CD14-positive monocyte (primary cell): ENCODE measurements around the gene MORN5. TPM values are rescaled to one million over a fixed set of nuclear protein-coding genes. Genes with fewer than 3 reads are reported as not detected.
A peak's percentile ranks its signal among the peaks of the same experiment; 100 is the strongest.

Source experiments
- DNase-seq, 3 donors: peaks; one replicate each; pipeline ENCODE4 v3.0.0-alpha.2; 2011 to 2022
- H2AFZ ChIP-seq: 2 replicates; pipeline ENCODE4 v1.6.0; 2012; ENCODE audit warnings: mild to moderate bottlenecking, low read depth, low read length, inconsistent platforms; ENCODE audit not compliant: insufficient read depth, poor library complexity, severe bottlenecking
- H3K27ac ChIP-seq, 2 donors: 1 replicate in 1 of 2; 2 replicates in 1 of 2; pipeline ENCODE4 v1.5.1; 2012 to 2013; ENCODE audit warnings: low read length in 2 of 2, control low read depth in 1 of 2, inconsistent platforms in 1 of 2, low read depth in 1 of 2, mild to moderate bottlenecking in 1 of 2
- H3K27me3 ChIP-seq, 2 donors: one replicate each; pipeline versions ENCODE4 v1.6.0 to v1.6.1; 2011 to 2013; ENCODE audit warnings: low read length in 2 of 2; ENCODE audit not compliant: control insufficient read depth in 2 of 2, insufficient read depth in 2 of 2
- H3K36me3 ChIP-seq, 2 donors: replicated peaks in 1 of 2; 1 replicate in 1 of 2; 2 replicates in 1 of 2; pipeline versions ENCODE4 v1.5.1 to v1.6.1; 2012 to 2013; ENCODE audit warnings: low read length in 2 of 2, control low read depth in 1 of 2, inconsistent platforms in 1 of 2, mild to moderate bottlenecking in 1 of 2; ENCODE audit not compliant: insufficient read depth in 2 of 2, control insufficient read depth in 1 of 2
- H3K4me1 ChIP-seq, 2 donors: 1 replicate in 1 of 2; 2 replicates in 1 of 2; pipeline versions ENCODE4 v1.5.1 to v1.6.1; 2012 to 2013; ENCODE audit warnings: low read length in 2 of 2, control low read depth in 1 of 2, inconsistent platforms in 1 of 2, mild to moderate bottlenecking in 1 of 2, moderate library complexity in 1 of 2; ENCODE audit not compliant: insufficient read depth in 2 of 2, control insufficient read depth in 1 of 2
- H3K4me2 ChIP-seq: replicated peaks from 2 replicates; pipeline ENCODE3; 2012; ENCODE audit warnings: low read length, moderate library complexity, mild to moderate bottlenecking; ENCODE audit not compliant: poor library complexity, severe bottlenecking; ENCODE audit errors: extremely low read depth
- H3K4me3 ChIP-seq, 3 experiments: fragments of 200-600 bp in 1 of 3; sonication (generic) in 1 of 3; replicated peaks in 1 of 3; 1 replicate in 2 of 3; 2 replicates in 1 of 3; pipeline ENCODE4 v1.5.1; 2011 to 2013; ENCODE audit warnings: low read length in 3 of 3, mild to moderate bottlenecking in 3 of 3, control low read depth in 2 of 3, low read depth in 2 of 3, inconsistent platforms in 1 of 3, moderate library complexity in 1 of 3
- H3K79me2 ChIP-seq: 2 replicates; pipeline ENCODE4 v1.6.0; 2012; ENCODE audit warnings: mild to moderate bottlenecking, control low read depth, inconsistent platforms, low read length, moderate library complexity; ENCODE audit not compliant: insufficient read depth
- H3K9ac ChIP-seq: 2 replicates; pipeline ENCODE4 v1.6.0; 2017; ENCODE audit warnings: low read length, mild to moderate bottlenecking; ENCODE audit not compliant: insufficient read depth, poor library complexity, severe bottlenecking
- H3K9me3 ChIP-seq, 2 donors: replicated peaks in 1 of 2; 1 replicate in 1 of 2; 2 replicates in 1 of 2; pipeline versions ENCODE4 v1.5.1 to v1.6.1; 2012 to 2013; ENCODE audit warnings: low read length in 2 of 2, control low read depth in 1 of 2; ENCODE audit not compliant: control insufficient read depth in 1 of 2, insufficient read depth in 1 of 2
- H4K20me1 ChIP-seq: 2 replicates; pipeline ENCODE4 v1.6.0; 2012; ENCODE audit warnings: mild to moderate bottlenecking, low read length, control low read depth, moderate library complexity; ENCODE audit not compliant: insufficient read depth
- H3K27ac Mint-ChIP-seq, 7 donors: one replicate each; pipeline ENCODE4 v1.8.0; 2020; ENCODE audit warnings: mild to moderate bottlenecking in 7 of 7, mixed read lengths in 7 of 7, moderate library complexity in 6 of 7, inconsistent platforms in 2 of 7
- H3K27me3 Mint-ChIP-seq, 3 donors: one replicate each; pipeline ENCODE4 v1.8.0; 2021 to 2022; ENCODE audit warnings: low read depth in 3 of 3, mild to moderate bottlenecking in 3 of 3, mixed read lengths in 3 of 3, moderate library complexity in 3 of 3, inconsistent platforms in 1 of 3
- H3K36me3 Mint-ChIP-seq, 2 donors: one replicate each; pipeline ENCODE4 v1.8.0; 2020; ENCODE audit warnings: mixed read lengths in 2 of 2, inconsistent platforms in 1 of 2, mild to moderate bottlenecking in 1 of 2
- H3K4me1 Mint-ChIP-seq: one replicate; pipeline ENCODE4 v1.8.0; 2020; ENCODE audit warnings: mild to moderate bottlenecking, mixed read lengths
- H3K4me3 Mint-ChIP-seq, 2 donors: one replicate each; pipeline ENCODE4 v1.8.0; 2020; ENCODE audit warnings: mild to moderate bottlenecking in 2 of 2, mixed read lengths in 2 of 2, moderate library complexity in 1 of 2
- H3K9me3 Mint-ChIP-seq, 7 donors: one replicate each; pipeline ENCODE4 v1.8.0; 2020 to 2022; ENCODE audit warnings: mixed read lengths in 7 of 7, mild to moderate bottlenecking in 6 of 7, moderate library complexity in 6 of 7, inconsistent platforms in 2 of 7
- WGBS: methylation state at CpG from one replicate; pipeline ENCODE4 v1.1.5; 2013; ENCODE audit warnings: missing lambda C conversion rate; ENCODE audit not compliant: insufficient coverage; 5-methylcytosine and 5-hydroxymethylcytosine counted together
- intact Hi-C, 2 donors: fragments of 100-400 bp; cut with micrococcal nuclease; formaldehyde crosslinking; loops; one replicate each; pipeline versions ENCODE4 v1.15.0 to v1.15.1; 2023
- polyA plus RNA-seq, 3 donors: library from polyadenylated mRNA; depleted of rRNA in 1 of 3; unstranded in 2 of 3; stranded (reverse) in 1 of 3; fragments of 300-500 nt in 2 of 3; fragments of >200 nt in 1 of 3; fragmentation: Illumina TruSeq in 2 of 3; gene quantifications; 1 replicate in 2 of 3; 2 replicates in 1 of 3; pipeline ENCODE4 v1.2.3, GENCODE V29; 2012 to 2021
- TF ChIP-seq, protein P1 (sequence below): fragments of 200-600 bp; IDR thresholded peaks from one replicate; pipeline ENCODE4 v1.8.0; 2022; ENCODE audit warnings: antibody characterized with exemption, mild to moderate bottlenecking

MORN5 gene
- polyA plus RNA-seq, 3 donors: not detected

DNA sequence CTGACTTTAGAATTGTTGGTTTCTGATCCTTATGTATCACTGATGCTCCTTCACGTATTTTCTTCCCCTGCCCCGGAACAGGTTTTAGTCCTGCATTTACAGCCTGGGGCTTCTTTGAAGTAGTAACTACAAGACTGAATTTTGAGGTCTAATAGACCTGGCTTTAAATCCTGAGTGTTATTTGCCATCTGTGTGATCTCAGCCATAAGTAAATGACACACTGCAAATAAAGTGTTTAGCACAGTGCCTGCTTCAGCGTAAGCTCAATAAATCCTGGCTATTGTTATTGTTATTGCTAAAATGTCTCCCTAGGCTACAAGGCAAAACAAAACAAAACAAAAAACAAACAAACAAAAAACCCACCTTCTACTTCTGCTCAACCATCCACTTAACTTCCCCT, 84.6 kb downstream of the MORN5 start:
- intact Hi-C loops: no loop called here
- Histone ChIP-seq H3K4me1 (no peaks in the 10 kb centered on the region), H3K27me3 (no peaks in the 10 kb centered on the region), H3K79me2 (no peaks in the 10 kb centered on the region), H3K36me3 (peaks cover 93 to 100% of the 10 kb centered on the region in 2 donors), H3K9ac (no peak overlapping the region), H3K4me2 (no peak overlapping the region), H3K9me3 (no peaks in the 10 kb centered on the region), H3K4me3 (no peak overlapping the region), H4K20me1 (peaks cover 6% of the 10 kb centered on the region), H3K27ac (no peak overlapping the region), H2AFZ (no peak overlapping the region)
- WGBS: 100% methylated on average over 1 of the region's 3 CpGs
- H3K4me3 Mint-ChIP-seq: no peak overlapping the region
- peak overlapping the region in 1 of 7 donors; percentile 23 for H3K27ac Mint-ChIP-seq
- H3K27me3 Mint-ChIP-seq: no peaks in the 10 kb centered on the region
- H3K4me1 Mint-ChIP-seq: no peaks in the 10 kb centered on the region
- TF ChIP-seq, protein P1, sequence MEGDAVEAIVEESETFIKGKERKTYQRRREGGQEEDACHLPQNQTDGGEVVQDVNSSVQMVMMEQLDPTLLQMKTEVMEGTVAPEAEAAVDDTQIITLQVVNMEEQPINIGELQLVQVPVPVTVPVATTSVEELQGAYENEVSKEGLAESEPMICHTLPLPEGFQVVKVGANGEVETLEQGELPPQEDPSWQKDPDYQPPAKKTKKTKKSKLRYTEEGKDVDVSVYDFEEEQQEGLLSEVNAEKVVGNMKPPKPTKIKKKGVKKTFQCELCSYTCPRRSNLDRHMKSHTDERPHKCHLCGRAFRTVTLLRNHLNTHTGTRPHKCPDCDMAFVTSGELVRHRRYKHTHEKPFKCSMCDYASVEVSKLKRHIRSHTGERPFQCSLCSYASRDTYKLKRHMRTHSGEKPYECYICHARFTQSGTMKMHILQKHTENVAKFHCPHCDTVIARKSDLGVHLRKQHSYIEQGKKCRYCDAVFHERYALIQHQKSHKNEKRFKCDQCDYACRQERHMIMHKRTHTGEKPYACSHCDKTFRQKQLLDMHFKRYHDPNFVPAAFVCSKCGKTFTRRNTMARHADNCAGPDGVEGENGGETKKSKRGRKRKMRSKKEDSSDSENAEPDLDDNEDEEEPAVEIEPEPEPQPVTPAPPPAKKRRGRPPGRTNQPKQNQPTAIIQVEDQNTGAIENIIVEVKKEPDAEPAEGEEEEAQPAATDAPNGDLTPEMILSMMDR: no peak
- DNase-seq: no peak
- H3K9me3 Mint-ChIP-seq: no peaks in the 10 kb centered on the region
- H3K36me3 Mint-ChIP-seq: peaks cover 82 to 89% of the 10 kb centered on the region in 2 donors

DNA sequence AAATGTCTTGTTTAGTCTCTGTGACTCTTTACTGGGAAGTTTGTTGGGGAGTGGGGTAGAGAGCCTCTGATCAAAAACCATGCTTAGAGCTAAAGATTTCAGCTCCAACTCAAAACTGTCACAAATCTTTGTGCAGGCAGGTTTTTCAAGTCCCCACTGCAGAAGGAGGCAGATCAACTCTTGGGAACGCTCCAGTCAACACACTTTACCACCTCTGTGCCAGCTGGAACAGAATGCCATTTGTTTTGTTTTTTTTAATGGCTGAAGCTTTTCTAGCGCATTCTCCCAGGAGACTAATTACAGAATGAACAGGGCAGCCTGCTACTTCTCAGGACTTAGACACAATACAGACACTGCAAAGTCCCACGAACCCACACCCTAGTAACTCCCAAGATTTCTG, 87.0 kb downstream of the MORN5 start:
- Histone ChIP-seq H3K4me1 (no peaks in the 10 kb centered on the region), H3K27ac (no peak overlapping the region), H3K27me3 (no peaks in the 10 kb centered on the region), H3K9ac (no peak overlapping the region), H3K4me2 (no peak overlapping the region), H3K79me2 (no peaks in the 10 kb centered on the region), H3K4me3 (no peak overlapping the region), H3K36me3 (peaks cover 92 to 100% of the 10 kb centered on the region in 2 donors), H4K20me1 (peaks cover 10% of the 10 kb centered on the region), H2AFZ (no peak overlapping the region), H3K9me3 (no peaks in the 10 kb centered on the region)
- Mint-ChIP-seq H3K27ac (no peak overlapping the region), H3K4me3 (no peak overlapping the region), H3K36me3 (peaks cover 77 to 89% of the 10 kb centered on the region in 2 donors), H3K9me3 (no peaks in the 10 kb centered on the region), H3K27me3 (no peaks in the 10 kb centered on the region), H3K4me1 (no peaks in the 10 kb centered on the region)
- TF ChIP-seq, protein P1: no peak
- 100% methylated on average over 1 of the region's 3 CpGs for WGBS
- DNase-seq: no peak
- intact Hi-C loops: no loop called here
